Measurements from ENCODE around the gene C10orf95.

The C10orf95 gene

DNA sequence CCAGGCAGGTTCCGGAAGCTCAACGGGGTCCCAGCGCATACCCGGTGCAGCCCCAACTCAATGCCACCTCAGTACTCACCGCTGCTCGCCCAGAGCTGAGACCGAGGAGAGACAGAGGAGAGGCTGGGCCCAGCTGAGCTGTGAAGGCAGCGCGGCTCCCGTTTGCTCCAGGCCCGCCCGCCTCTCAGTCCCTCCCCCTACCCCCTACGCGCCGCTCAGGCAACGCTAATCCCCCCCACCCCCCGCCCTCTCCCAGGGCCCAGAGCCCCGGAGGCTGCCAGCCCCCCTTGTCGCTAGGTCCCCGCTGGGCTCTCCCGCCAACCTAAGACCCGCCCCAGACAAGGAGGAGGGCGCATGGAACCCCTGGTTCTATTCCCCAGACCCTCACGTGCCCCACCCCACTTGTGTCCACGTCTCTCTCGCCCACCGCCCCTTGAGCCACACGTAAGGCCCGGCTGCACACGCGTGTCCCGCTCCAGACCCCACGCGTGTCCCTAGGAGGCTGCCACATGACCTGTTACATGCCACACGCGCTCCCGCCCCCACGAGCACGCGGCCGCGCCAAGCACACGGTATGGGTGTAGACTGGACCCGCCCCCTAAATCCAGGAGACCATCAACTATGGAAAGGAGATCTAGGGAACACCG, 32.6 kb downstream of the C10orf95 start, which contains the start of gene PSD:
PSD (minus strand) TSS at position 164 of the 647 bp plus-strand sequence. CDS start 1,747 bp downstream, outside the sequence.
- Histone ChIP-seq H3K27ac (no peak within 1 kb of the TSS), H3K4me3 (ENCODE audit: low read depth, low read length) (peak within 1 kb of the TSS; percentile 87), H3K27me3 (replicated peaks) (peaks cover 7% of the 10 kb centered on the region), H3K36me3 (replicated peaks) (peaks cover 7% of the 10 kb centered on the region)
- in situ Hi-C loops (cut with HindIII; ENCODE audit: low pct_ligation_motif_present, low sequenced_read_pairs): no loop called here
- no peak for DNase-seq
- TF ChIP-seq, protein P1, sequence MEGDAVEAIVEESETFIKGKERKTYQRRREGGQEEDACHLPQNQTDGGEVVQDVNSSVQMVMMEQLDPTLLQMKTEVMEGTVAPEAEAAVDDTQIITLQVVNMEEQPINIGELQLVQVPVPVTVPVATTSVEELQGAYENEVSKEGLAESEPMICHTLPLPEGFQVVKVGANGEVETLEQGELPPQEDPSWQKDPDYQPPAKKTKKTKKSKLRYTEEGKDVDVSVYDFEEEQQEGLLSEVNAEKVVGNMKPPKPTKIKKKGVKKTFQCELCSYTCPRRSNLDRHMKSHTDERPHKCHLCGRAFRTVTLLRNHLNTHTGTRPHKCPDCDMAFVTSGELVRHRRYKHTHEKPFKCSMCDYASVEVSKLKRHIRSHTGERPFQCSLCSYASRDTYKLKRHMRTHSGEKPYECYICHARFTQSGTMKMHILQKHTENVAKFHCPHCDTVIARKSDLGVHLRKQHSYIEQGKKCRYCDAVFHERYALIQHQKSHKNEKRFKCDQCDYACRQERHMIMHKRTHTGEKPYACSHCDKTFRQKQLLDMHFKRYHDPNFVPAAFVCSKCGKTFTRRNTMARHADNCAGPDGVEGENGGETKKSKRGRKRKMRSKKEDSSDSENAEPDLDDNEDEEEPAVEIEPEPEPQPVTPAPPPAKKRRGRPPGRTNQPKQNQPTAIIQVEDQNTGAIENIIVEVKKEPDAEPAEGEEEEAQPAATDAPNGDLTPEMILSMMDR (IDR thresholded peaks at IDR 0.05; ENCODE audit: low read depth, low read length, missing control alignments): no peak

DNA sequence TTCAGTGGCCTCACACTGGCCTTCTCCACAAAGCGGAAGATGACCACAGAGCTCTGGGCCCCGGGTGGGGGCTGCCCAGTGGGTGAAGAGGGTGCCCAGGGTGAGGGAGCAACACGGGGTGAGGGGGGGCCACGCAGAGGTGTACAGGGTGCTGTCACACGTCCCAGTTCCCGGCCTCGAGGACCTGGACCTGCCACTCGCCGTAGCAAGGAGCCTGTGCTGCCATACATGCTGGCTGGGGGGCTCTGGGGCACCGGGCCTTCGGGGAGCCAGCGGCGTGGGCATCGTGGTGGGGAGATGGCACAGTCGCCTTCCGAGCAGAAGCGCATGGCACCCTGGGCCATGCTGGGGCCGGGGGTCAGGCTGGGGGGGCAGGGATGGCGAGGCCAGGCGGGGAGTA, 34.6 kb downstream of the C10orf95 start:
- Histone ChIP-seq H3K4me3 (ENCODE audit: low read depth, low read length) (no peak overlapping the region), H3K36me3 (replicated peaks) (no peaks in the 10 kb centered on the region), H3K27ac (no peak overlapping the region), H3K27me3 (replicated peaks) (peaks cover 15% of the 10 kb centered on the region)
- in situ Hi-C loops (cut with HindIII; ENCODE audit: low pct_ligation_motif_present, low sequenced_read_pairs): no loop called here
- DNase-seq: no peak
- TF ChIP-seq, protein P1 (IDR thresholded peaks at IDR 0.05; ENCODE audit: low read depth, low read length, missing control alignments): no peak

DNA sequence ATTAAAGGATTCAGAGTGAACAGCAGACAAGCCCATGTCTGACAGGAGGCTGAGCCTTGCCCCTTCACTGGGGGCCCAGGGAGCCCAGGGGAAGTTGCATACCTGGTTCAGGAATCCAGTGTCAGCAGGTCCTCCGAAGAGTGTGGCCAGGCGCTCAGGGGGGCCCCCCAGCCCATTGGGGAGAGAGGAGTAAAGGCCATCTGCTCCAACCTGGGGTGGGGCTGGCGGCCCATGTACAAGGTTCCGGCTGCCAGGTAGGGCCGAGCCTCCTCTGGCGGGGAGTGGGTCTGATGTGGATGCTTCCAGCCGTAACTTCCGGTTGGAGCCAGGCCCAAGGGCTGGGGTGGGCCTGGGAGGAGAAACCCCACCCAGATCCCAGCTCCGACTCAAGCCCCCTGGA, 35.1 kb downstream of the C10orf95 start:
- Histone ChIP-seq H3K27ac (no peak overlapping the region), H3K36me3 (replicated peaks) (no peaks in the 10 kb centered on the region), H3K27me3 (replicated peaks) (peaks cover 17% of the 10 kb centered on the region), H3K4me3 (ENCODE audit: low read depth, low read length) (no peak overlapping the region)
- in situ Hi-C loops (cut with HindIII; ENCODE audit: low pct_ligation_motif_present, low sequenced_read_pairs): no loop called here
- TF ChIP-seq, protein P1 (IDR thresholded peaks at IDR 0.05; ENCODE audit: low read depth, low read length, missing control alignments): no peak
- DNase-seq: no peak

DNA sequence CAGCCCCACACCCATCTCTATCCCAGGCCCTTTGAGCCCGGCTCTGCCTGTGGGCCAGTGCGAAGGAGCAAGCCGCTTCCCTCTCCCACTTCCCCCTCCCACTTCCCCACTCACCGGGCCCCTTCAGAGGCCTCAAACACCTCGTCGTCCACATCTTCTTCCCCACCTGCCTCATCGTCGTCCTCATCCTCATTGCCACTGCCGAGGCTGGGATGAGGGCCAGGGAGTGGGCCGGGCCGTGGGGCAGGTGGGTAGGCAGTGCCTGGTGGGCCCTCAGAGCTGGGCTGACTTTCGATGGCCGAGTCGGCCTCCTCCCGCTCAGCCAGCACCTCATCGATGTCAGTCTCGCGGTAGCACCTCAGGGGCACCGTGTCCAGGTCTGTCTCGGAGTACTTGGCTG, 36.6 kb downstream of the C10orf95 start:
- Histone ChIP-seq H3K36me3 (replicated peaks) (no peaks in the 10 kb centered on the region), H3K27ac (no peak overlapping the region), H3K4me3 (ENCODE audit: low read depth, low read length) (no peak overlapping the region), H3K27me3 (replicated peaks) (peaks cover 29% of the 10 kb centered on the region)
- in situ Hi-C loops (cut with HindIII; ENCODE audit: low pct_ligation_motif_present, low sequenced_read_pairs): no loop called here
- TF ChIP-seq, protein P1 (IDR thresholded peaks at IDR 0.05; ENCODE audit: low read depth, low read length, missing control alignments): no peak
- DNase-seq: no peak

DNA sequence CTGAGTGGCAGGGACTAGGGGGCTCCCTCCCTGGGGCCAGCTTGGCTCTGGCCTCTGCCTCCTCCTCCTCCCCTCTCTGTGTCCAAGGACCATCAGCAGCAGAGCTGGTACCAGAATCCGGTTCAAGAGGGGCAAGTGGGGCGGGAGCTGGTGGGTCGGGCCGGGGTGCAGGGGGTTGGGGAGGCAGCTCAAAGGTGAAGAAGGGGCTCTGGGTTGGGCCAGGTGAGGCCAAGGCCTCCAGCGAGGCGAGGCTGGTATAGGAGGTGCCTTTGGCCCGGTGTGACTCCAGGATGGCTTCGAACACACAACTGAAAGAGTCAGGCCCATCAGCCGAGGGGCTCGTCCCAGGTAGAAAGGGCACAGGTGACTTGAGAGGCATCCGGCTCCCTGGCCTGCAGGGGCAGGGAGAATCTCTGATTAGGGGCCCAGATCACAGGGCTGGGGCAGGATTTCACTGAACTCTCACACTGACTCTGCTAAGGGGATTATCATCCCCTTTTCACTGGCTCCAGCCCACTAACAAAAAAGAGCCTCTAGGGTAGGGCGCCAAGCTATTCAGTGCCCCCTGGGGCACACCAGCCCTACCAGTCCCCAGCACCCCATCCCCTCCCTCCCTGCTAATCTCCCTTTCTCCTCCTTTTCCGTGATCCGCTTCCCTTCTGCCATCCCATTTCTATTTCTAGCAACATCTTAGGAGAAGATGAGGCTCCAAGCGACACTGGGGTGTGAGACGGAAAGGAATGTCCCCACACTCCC, 37.4 kb downstream of the C10orf95 start:
- Histone ChIP-seq H3K27me3 (replicated peaks) (peaks cover 30% of the 10 kb centered on the region), H3K36me3 (replicated peaks) (no peaks in the 10 kb centered on the region), H3K4me3 (ENCODE audit: low read depth, low read length) (no peak overlapping the region), H3K27ac (no peak overlapping the region)
- DNase-seq: no peak
- in situ Hi-C loops (cut with HindIII; ENCODE audit: low pct_ligation_motif_present, low sequenced_read_pairs): no loop called here
- TF ChIP-seq, protein P1 (IDR thresholded peaks at IDR 0.05; ENCODE audit: low read depth, low read length, missing control alignments): no peak
